ENCODE results near the gene SPATA2L.

- TF ChIP-seq POLR2A (IDR thresholded peaks at IDR 0.05) (no peak), CTCF (IDR thresholded peaks at IDR 0.05) (no peak), EP300 (IDR thresholded peaks at IDR 0.05) (no peak)
These were observed 30.8 kb upstream of the SPATA2L start for GRCh38 chr16:89732142-89732917.

All from stomach (tissue), 4 donors.